Left ventricle myocardium inferior (tissue), 1 donor: Measurements from ENCODE around the gene ACRBP. TPM values are rescaled to one million over a fixed set of nuclear protein-coding genes. Genes with fewer than 3 reads are reported as not detected.
"Not testable (repeated sequence)": the region's sequence is repeated elsewhere in the genome, so short reads cannot be mapped to it uniquely, and the experiment has no call there.

Experiments
- DNase-seq: peaks from one replicate; pipeline ENCODE4 v3.0.0-alpha.2; 2020
- H3K27ac ChIP-seq: fragments of 200-600 bp; replicated peaks from 2 replicates; pipeline ENCODE4 v1.8.0; 2021
- H3K27me3 ChIP-seq: fragments of 200-600 bp; 2 replicates; pipeline ENCODE4 v1.8.0; 2021; ENCODE audit warnings: low read depth
- H3K36me3 ChIP-seq: fragments of 200-600 bp; 2 replicates; pipeline ENCODE4 v1.8.0; 2021
- H3K4me1 ChIP-seq: fragments of 200-600 bp; 2 replicates; pipeline ENCODE4 v1.8.0; 2021
- H3K4me3 ChIP-seq: fragments of 200-600 bp; 2 replicates; pipeline ENCODE4 v1.8.0; 2021; ENCODE audit warnings: mild to moderate bottlenecking, moderate library complexity
- H3K9me3 ChIP-seq: fragments of 200-600 bp; replicated peaks from 2 replicates; pipeline ENCODE4 v1.8.0; 2021
- CTCF ChIP-seq: fragments of 200-600 bp; IDR thresholded peaks from 2 replicates; pipeline ENCODE4 v1.8.0; 2021; ENCODE audit warnings: antibody characterized with exemption, mild to moderate bottlenecking, borderline replicate concordance
- intact Hi-C: fragments of 100-400 bp; cut with micrococcal nuclease; formaldehyde crosslinking; loops from one replicate; pipeline ENCODE4 v1.11.0; 2022
- total RNA-seq: library from RNA; stranded (reverse); fragmentation: NEBNext Ultra II Directional; extraction: Animal tissue kit (Norgen Biotek cat#: 25700); gene quantifications from one replicate; pipeline ENCODE4 v1.2.1, GENCODE V29; 2021
- donor health status: DM: no; HTN: yes; CAD: no; lungs with severe emphysema.

Gene ACRBP
- total RNA-seq, 1 donor from 2014 or later: 1.4 TPM

GRCh38 chr12:6604259-6605029 is 42.8 kb downstream of the ACRBP start:
- peaks cover 67% of the 10 kb centered on the region for H3K4me1 ChIP-seq
- intact Hi-C loops: no loop called here
- DNase-seq: no peak
- no peak for TF ChIP-seq CTCF
- H3K36me3 ChIP-seq: peaks cover 43% of the 10 kb centered on the region
- H3K9me3 ChIP-seq: no peaks in the 10 kb centered on the region
- peak overlapping the region; percentile 99 for H3K27ac ChIP-seq
- peak overlapping the region; percentile 99 for H3K4me3 ChIP-seq
- H3K27me3 ChIP-seq: no peaks in the 10 kb centered on the region

GRCh38 chr12:6603095-6603567 is 44.1 kb downstream of the ACRBP start:
- peak overlapping the region; percentile 99 for H3K4me3 ChIP-seq
- TF ChIP-seq CTCF: no peak
- H3K36me3 ChIP-seq: peaks cover 56% of the 10 kb centered on the region
- peak; percentile 64 for DNase-seq
- H3K4me1 ChIP-seq: peaks cover 68% of the 10 kb centered on the region
- no peaks in the 10 kb centered on the region for H3K9me3 ChIP-seq
- no peaks in the 10 kb centered on the region for H3K27me3 ChIP-seq
- H3K27ac ChIP-seq: peak overlapping the region; percentile 99
- intact Hi-C loops: no loop called here

GRCh38 chr12:6602526-6602925 is 44.7 kb downstream of the ACRBP start:
- Histone ChIP-seq H3K36me3 (peaks cover 62% of the 10 kb centered on the region), H3K4me3 (peak overlapping the region; percentile 99), H3K27ac (peak overlapping the region; percentile 99), H3K27me3 (no peaks in the 10 kb centered on the region), H3K9me3 (no peaks in the 10 kb centered on the region), H3K4me1 (peaks cover 62% of the 10 kb centered on the region)
- DNase-seq: no peak
- intact Hi-C loops: no loop called here
- TF ChIP-seq CTCF: no peak

- H3K4me3 ChIP-seq, DNase-seq, H3K4me1 ChIP-seq, intact Hi-C loops, H3K27ac ChIP-seq, H3K27me3 ChIP-seq, H3K9me3 ChIP-seq: not testable (repeated sequence)
- peaks cover 100% of the 10 kb centered on the region for H3K36me3 ChIP-seq
These were observed 51.6 kb downstream of the ACRBP start for GRCh38 chr12:6595673-6596072.

GRCh38 chr12:6592087-6592486 is 55.1 kb downstream of the ACRBP start:
- peaks cover 100% of the 10 kb centered on the region for H3K36me3 ChIP-seq
- H3K9me3 ChIP-seq: no peaks in the 10 kb centered on the region
- peaks cover 10% of the 10 kb centered on the region for H3K4me1 ChIP-seq
- H3K27ac ChIP-seq: no peak overlapping the region
- intact Hi-C loops: no loop called here
- no peak for TF ChIP-seq CTCF
- H3K4me3 ChIP-seq: no peak overlapping the region
- DNase-seq: no peak
- H3K27me3 ChIP-seq: no peaks in the 10 kb centered on the region

Other genes starting within 250 kb of the ACRBP start
- 0.16 TPM for gene CD27, start 202.5 kb downstream of the ACRBP start, total RNA-seq
- gene TAPBPL, start 195.4 kb downstream of the ACRBP start, total RNA-seq: 16.4 TPM
- 4.2 TPM for gene VAMP1, start 176.8 kb downstream of the ACRBP start, total RNA-seq
- gene MRPL51, start 154.2 kb downstream of the ACRBP start, total RNA-seq: 235 TPM
- 9.2 TPM for gene NCAPD2, start 153.3 kb downstream of the ACRBP start, total RNA-seq
- 4,161 TPM for gene GAPDH, start 112.9 kb downstream of the ACRBP start, total RNA-seq
- 14.4 TPM for gene IFFO1, start 91.4 kb downstream of the ACRBP start, total RNA-seq
- gene NOP2, start 79.1 kb downstream of the ACRBP start, total RNA-seq: 15.3 TPM
- gene CHD4, start 40.1 kb downstream of the ACRBP start, total RNA-seq: 151 TPM
- gene LPAR5, start 11.5 kb downstream of the ACRBP start, total RNA-seq: 7.0 TPM
- gene ING4, start 15.7 kb upstream of the ACRBP start, total RNA-seq: 23.2 TPM
- 26.5 TPM for gene ZNF384, start 41.9 kb upstream of the ACRBP start, total RNA-seq
- 0.41 TPM for gene PIANP, start 53.4 kb upstream of the ACRBP start, total RNA-seq
- gene COPS7A, start 76.6 kb upstream of the ACRBP start, total RNA-seq: 73.2 TPM
- gene MLF2, start 105.7 kb upstream of the ACRBP start, total RNA-seq: 153 TPM
- gene PTMS, start 118.9 kb upstream of the ACRBP start, total RNA-seq: 104 TPM
- gene LAG3, start 125.1 kb upstream of the ACRBP start, total RNA-seq: not detected
- gene CD4, start 142.1 kb upstream of the ACRBP start, total RNA-seq: 7.4 TPM
- 6.5 TPM for gene GPR162, start 174.4 kb upstream of the ACRBP start, total RNA-seq
- 17.5 TPM for gene P3H3, start 181.0 kb upstream of the ACRBP start, total RNA-seq
- gene GNB3, start 193.5 kb upstream of the ACRBP start, total RNA-seq: 7.5 TPM
- 0.55 TPM for gene CDCA3, start 203.9 kb upstream of the ACRBP start, total RNA-seq
- 73.6 TPM for gene USP5, start 204.7 kb upstream of the ACRBP start, total RNA-seq
- 753 TPM for gene TPI1, start 220.1 kb upstream of the ACRBP start, total RNA-seq
- 3.2 TPM for gene SPSB2, start 225.9 kb upstream of the ACRBP start, total RNA-seq